ENCODE measurements around the gene ABLIM1. TPM values are rescaled to one million over a fixed set of nuclear protein-coding genes. Genes with fewer than 3 reads are reported as not detected.
A peak's percentile ranks its signal among the peaks of the same experiment; 100 is the strongest.
"Not testable (repeated sequence)": the region's sequence is repeated elsewhere in the genome, so short reads cannot be mapped to it uniquely, and the experiment has no call there.

Gene ABLIM1
- total RNA-seq = 100 to 1,000 TPM; 122 to 257 (median 138) TPM

GRCh38 chr10:114658175-114658574, at the start of gene ABLIM1:
TSS of gene ABLIM1 (minus strand) at chr10:114658275. CDS start at chr10:114658200, 75 bp downstream.
- DNase-seq (ENCODE audit: low spot score) = no peak
- ATAC-seq (ENCODE audit: low FRiP score) = no peak
- TF ChIP-seq CTCF (IDR thresholded peaks at IDR 0.05) = no peak

- no peak for DNase-seq (ENCODE audit: low spot score)
- no peak for TF ChIP-seq CTCF (IDR thresholded peaks at IDR 0.05)
- peak; percentile 37 for ATAC-seq (ENCODE audit: low FRiP score)
These were observed 48.5 kb upstream of the ABLIM1 start for GRCh38 chr10:114706458-114707055.

GRCh38 chr10:114704679-114705078, 46.6 kb upstream of the ABLIM1 start:
- ATAC-seq (ENCODE audit: low FRiP score) (no peak), DNase-seq (ENCODE audit: low spot score) (no peak)
- TF ChIP-seq CTCF (IDR thresholded peaks at IDR 0.05) = no peak

GRCh38 chr10:114703377-114704107, 45.5 kb upstream of the ABLIM1 start:
- no peak for TF ChIP-seq CTCF (IDR thresholded peaks at IDR 0.05)
- no peak for DNase-seq (ENCODE audit: low spot score)
- no peak for ATAC-seq (ENCODE audit: low FRiP score)

GRCh38 chr10:114698271-114699061, 40.4 kb upstream of the ABLIM1 start:
- DNase-seq (ENCODE audit: low spot score) (no peak), ATAC-seq (ENCODE audit: low FRiP score) (peak; percentile 65)
- no peak for TF ChIP-seq CTCF (IDR thresholded peaks at IDR 0.05)

GRCh38 chr10:114697061-114697598, 39.1 kb upstream of the ABLIM1 start:
- DNase-seq (ENCODE audit: low spot score) = no peak
- no peak for TF ChIP-seq CTCF (IDR thresholded peaks at IDR 0.05)
- ATAC-seq (ENCODE audit: low FRiP score) = peak; percentile 82

- not testable (repeated sequence) for ATAC-seq (ENCODE audit: low FRiP score); DNase-seq (ENCODE audit: low spot score)
These were observed 38.2 kb upstream of the ABLIM1 start for GRCh38 chr10:114696301-114696700.

All from omental fat pad (tissue), 4 donors.